DOHH2 (cell line): ENCODE data around the gene RLN3.
"Not testable (repeated sequence)": the region's sequence is repeated elsewhere in the genome, so short reads cannot be mapped to it uniquely, and the experiment has no call there.

Experiments
- H3F3A ChIP-seq: fragments of 200-600 bp; sonication (generic), shearing (Covaris generic); 2 replicates; pipeline ENCODE4 v1.6.0; 2016; ENCODE audit warnings: antibody characterized with exemption, mild to moderate bottlenecking; ENCODE audit not compliant: control insufficient read depth, insufficient read depth
- H3K27ac ChIP-seq: fragments of 200-600 bp; sonication (generic); 2 replicates; pipeline ENCODE4 v1.5.1; 2014; ENCODE audit warnings: low read depth, mild to moderate bottlenecking, low read length, moderate library complexity
- H3K27me3 ChIP-seq: fragments of 200-600 bp; sonication (generic); 2 replicates; pipeline ENCODE4 v1.6.1; 2014; ENCODE audit warnings: mild to moderate bottlenecking, low read length, mixed read lengths; ENCODE audit not compliant: control insufficient read depth
- H3K36me3 ChIP-seq: fragments of 200-600 bp; sonication (generic); 2 replicates; pipeline ENCODE4 v1.6.1; 2014; ENCODE audit warnings: mild to moderate bottlenecking, low read length, moderate library complexity, mixed read lengths; ENCODE audit not compliant: control insufficient read depth
- H3K4me1 ChIP-seq: fragments of 200-600 bp; sonication (generic); 2 replicates; pipeline ENCODE4 v1.6.1; 2014; ENCODE audit warnings: mild to moderate bottlenecking, low read length, mixed read lengths; ENCODE audit not compliant: control insufficient read depth
- H3K4me2 ChIP-seq: fragments of 200-600 bp; sonication (generic); 2 replicates; pipeline ENCODE4 v1.6.0; 2014; ENCODE audit warnings: mild to moderate bottlenecking, low read length, moderate library complexity
- H3K4me3 ChIP-seq: fragments of 200-600 bp; sonication (generic); 2 replicates; pipeline ENCODE4 v1.5.1; 2014; ENCODE audit warnings: mild to moderate bottlenecking, low read length, mixed read lengths
- H3K79me2 ChIP-seq: fragments of 200-600 bp; sonication (generic); 2 replicates; pipeline ENCODE4 v1.6.1; 2014; ENCODE audit warnings: mild to moderate bottlenecking, low read length, mixed read lengths; ENCODE audit not compliant: control insufficient read depth
- H3K9me2 ChIP-seq: fragments of 200-600 bp; sonication (generic); replicated peaks from 2 replicates; pipeline ENCODE4 v1.6.1; 2014; ENCODE audit warnings: mild to moderate bottlenecking, low read length, mixed read lengths; ENCODE audit not compliant: control insufficient read depth
- H3K9me3 ChIP-seq: fragments of 200-600 bp; sonication (generic); 2 replicates; pipeline ENCODE4 v1.6.1; 2014; ENCODE audit warnings: antibody characterized with exemption, low read length, mixed read lengths; ENCODE audit not compliant: control insufficient read depth, insufficient read depth
- H4K20me1 ChIP-seq: fragments of 200-600 bp; sonication (generic); 2 replicates; pipeline ENCODE4 v1.6.0; 2014; ENCODE audit warnings: low read depth, mild to moderate bottlenecking, antibody characterized with exemption, low read length, moderate library complexity; ENCODE audit not compliant: control insufficient read depth, insufficient read depth
- EZH2phosphoT487 ChIP-seq: fragments of 200-600 bp; sonication (generic); IDR thresholded peaks from 2 replicates; pipeline ENCODE4 v1.6.1; 2017; ENCODE audit warnings: borderline replicate concordance, mild to moderate bottlenecking, antibody characterized with exemption, low read length, moderate library complexity, mixed read lengths
- TF ChIP-seq, protein P1 (sequence below): fragments of 200-600 bp; sonication (generic); IDR thresholded peaks from one replicate; pipeline ENCODE4 v1.5.1; 2014; ENCODE audit warnings: antibody characterized with exemption, mild to moderate bottlenecking, low read depth, low read length; ENCODE audit not compliant: poor library complexity, severe bottlenecking

The RLN3 gene

GRCh38 chr19:14030997-14031718 is 3.2 kb downstream of the RLN3 start:
- Histone ChIP-seq H3K79me2 (no peaks in the 10 kb centered on the region), H4K20me1 (no peaks in the 10 kb centered on the region), H3K9me3 (no peaks in the 10 kb centered on the region), H3F3A (peaks cover 14% of the 10 kb centered on the region), H3K27me3 (no peaks in the 10 kb centered on the region), H3K4me3 (peak overlapping the region; percentile 81), H3K9me2 (no peaks in the 10 kb centered on the region), H3K36me3 (no peaks in the 10 kb centered on the region), H3K4me2 (peak overlapping the region; percentile 91), H3K4me1 (peaks cover 45% of the 10 kb centered on the region), H3K27ac (peak overlapping the region; percentile 75)
- no peak for TF ChIP-seq EZH2phosphoT487
- TF ChIP-seq, protein P1, sequence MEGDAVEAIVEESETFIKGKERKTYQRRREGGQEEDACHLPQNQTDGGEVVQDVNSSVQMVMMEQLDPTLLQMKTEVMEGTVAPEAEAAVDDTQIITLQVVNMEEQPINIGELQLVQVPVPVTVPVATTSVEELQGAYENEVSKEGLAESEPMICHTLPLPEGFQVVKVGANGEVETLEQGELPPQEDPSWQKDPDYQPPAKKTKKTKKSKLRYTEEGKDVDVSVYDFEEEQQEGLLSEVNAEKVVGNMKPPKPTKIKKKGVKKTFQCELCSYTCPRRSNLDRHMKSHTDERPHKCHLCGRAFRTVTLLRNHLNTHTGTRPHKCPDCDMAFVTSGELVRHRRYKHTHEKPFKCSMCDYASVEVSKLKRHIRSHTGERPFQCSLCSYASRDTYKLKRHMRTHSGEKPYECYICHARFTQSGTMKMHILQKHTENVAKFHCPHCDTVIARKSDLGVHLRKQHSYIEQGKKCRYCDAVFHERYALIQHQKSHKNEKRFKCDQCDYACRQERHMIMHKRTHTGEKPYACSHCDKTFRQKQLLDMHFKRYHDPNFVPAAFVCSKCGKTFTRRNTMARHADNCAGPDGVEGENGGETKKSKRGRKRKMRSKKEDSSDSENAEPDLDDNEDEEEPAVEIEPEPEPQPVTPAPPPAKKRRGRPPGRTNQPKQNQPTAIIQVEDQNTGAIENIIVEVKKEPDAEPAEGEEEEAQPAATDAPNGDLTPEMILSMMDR, result no peak

DNA sequence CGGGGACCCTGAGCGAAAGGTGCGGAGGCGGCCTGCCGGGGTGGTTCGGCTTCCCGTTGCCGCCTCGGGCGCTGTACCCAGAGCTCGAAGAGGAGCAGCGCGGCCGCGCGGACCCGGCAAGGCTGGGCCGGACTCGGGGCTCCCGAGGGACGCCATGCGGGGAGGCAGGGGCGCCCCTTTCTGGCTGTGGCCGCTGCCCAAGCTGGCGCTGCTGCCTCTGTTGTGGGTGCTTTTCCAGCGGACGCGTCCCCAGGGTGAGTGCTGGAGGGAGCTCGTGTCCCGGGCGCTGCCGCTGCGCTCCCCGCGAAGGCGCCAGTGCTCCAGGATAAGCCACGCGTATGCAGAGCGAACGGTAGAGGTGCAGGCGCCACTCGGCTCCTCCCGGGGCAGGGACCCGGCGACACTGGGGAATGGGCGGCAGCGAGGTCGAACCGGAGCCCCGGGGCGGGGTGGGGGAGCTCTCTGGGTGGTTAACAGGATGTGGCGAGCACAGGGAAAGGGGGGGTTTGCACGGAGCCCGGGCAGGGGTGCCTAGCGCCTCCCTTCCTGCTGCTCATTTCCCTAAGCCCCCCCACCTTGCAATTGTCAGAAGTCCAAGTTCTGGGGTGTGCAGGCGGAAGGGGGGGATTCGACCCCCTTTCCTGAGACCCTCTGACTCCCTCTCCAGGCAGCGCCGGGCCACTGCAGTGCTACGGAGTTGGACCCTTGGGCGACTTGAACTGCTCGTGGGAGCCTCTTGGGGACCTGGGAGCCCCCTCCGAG is 4.0 kb downstream of the RLN3 start, which contains the start of gene IL27RA:
IL27RA (plus strand) TSS at position 44 of the 762 bp plus-strand sequence; CDS start at position 155, 111 bp downstream.
- H3K4me1 ChIP-seq, result peaks cover 45% of the 10 kb centered on the region
- no peaks in the 10 kb centered on the region for H3K27me3 ChIP-seq
- peak within 1 kb of the TSS; percentile 75 for H3K27ac ChIP-seq
- peak within 1 kb of the TSS; percentile 81 for H3K4me3 ChIP-seq
- peak within 1 kb of the TSS; percentile 91 for H3K4me2 ChIP-seq
- no peaks in the 10 kb centered on the region for H3K79me2 ChIP-seq
- H3F3A ChIP-seq, result peaks cover 14% of the 10 kb centered on the region
- H3K36me3 ChIP-seq, result no peaks in the 10 kb centered on the region
- TF ChIP-seq EZH2phosphoT487, result no peak
- TF ChIP-seq, protein P1, result peak; percentile 90
- H3K9me2 ChIP-seq, result no peaks in the 10 kb centered on the region
- H4K20me1 ChIP-seq, result no peaks in the 10 kb centered on the region
- no peaks in the 10 kb centered on the region for H3K9me3 ChIP-seq

DNA sequence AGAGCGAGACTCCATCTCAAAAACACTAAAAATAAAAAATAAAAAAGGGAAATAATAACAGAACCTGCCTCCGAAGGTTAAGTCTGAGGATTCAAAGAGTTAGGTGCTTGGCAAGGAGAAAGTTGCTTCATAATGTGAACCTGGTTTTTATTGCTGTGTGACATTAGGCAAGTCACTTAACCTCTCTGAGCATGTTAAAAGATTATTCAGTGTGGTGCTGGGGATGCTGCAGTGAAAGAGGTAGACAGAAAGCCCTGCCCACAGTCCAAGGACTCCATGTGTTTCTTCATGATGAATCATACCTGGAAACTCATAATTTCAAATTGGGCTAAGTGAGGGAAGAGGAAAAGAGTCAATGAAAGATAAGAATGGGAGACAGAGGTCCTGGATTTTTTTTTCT is 6.0 kb downstream of the RLN3 start:
- no peaks in the 10 kb centered on the region for H3K9me3 ChIP-seq
- peaks cover 14% of the 10 kb centered on the region for H3F3A ChIP-seq
- H3K4me1 ChIP-seq, result peaks cover 32% of the 10 kb centered on the region
- H3K27me3 ChIP-seq, result no peaks in the 10 kb centered on the region
- no peaks in the 10 kb centered on the region for H4K20me1 ChIP-seq
- no peaks in the 10 kb centered on the region for H3K36me3 ChIP-seq
- H3K4me2 ChIP-seq, result no peak overlapping the region
- H3K27ac ChIP-seq, result no peak overlapping the region
- H3K79me2 ChIP-seq, result no peaks in the 10 kb centered on the region
- H3K4me3 ChIP-seq, result no peak overlapping the region
- no peak for TF ChIP-seq EZH2phosphoT487
- TF ChIP-seq, protein P1, result no peak
- no peaks in the 10 kb centered on the region for H3K9me2 ChIP-seq

DNA sequence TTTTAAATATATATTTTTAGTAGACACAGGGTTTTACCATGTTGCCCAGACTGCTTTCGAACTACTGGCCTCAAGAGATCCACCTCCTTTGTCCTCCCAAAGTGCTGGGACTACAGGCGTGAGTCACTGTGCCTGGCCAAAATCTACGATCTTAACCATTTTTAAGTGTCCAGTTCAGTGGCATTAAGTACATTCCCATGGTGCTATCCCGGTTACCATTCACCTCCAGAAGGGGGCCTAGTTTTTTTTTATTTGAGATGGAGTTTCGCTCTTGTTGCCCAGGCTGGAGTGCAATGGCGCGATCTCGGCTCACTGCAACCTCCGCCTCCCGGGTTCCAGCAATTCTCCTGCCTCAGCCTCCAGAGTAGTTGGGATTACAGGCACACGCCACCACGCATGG is 7.2 kb downstream of the RLN3 start:
- not testable (repeated sequence) for H3F3A ChIP-seq, H3K27ac ChIP-seq, H3K79me2 ChIP-seq, H3K36me3 ChIP-seq, H3K4me2 ChIP-seq, H4K20me1 ChIP-seq, H3K9me3 ChIP-seq, H3K4me3 ChIP-seq, H3K27me3 ChIP-seq, H3K9me2 ChIP-seq
- peaks cover 27% of the 10 kb centered on the region for H3K4me1 ChIP-seq
